HG03097 (cell line): Measurements from ENCODE around the gene TRIM47.

Experiments used
- ATAC-seq: cut with Tn5 transposase; IDR thresholded peaks from one replicate; pipeline ENCODE4 v1.9.1; 2021; ENCODE audit not compliant: unreplicated experiment, low FRiP score

The TRIM47 gene

DNA sequence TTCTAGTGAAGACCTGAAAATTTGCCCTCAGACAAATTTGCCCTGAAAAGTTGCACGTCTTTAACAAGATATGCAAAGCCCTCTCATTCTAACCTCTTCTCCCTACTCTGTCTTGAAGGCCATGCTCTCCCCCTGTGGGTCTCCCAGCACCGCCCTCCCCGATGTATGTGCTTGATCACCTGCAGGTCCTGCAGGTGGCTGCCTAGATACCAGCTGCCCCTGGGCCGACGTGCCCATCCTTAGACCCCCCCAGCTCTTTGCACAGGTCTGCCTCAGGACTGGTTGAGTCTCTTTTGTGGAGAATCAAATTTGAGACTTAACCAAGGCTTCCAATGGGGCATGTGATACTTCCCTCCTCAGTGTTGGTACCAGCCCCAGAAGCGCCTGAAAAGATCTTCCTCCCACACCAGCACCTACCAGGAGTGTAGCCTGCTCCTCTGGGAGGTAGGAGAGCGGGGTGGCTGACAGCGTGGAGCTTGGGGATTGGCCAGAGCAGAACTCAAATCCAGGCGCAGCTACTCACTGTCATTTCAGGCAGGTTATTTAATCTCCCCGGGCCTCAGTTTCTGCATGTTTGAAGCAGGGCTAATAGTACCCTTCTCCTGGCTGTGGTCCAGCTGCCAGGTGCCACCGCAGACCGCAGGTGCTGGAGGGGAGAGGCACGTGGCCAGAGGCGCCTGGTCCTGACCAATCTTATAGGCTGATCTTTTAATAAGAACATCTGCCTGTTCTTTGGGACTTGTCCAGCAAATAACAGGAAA is 30.9 kb upstream of the TRIM47 start:
- ATAC-seq = no peak

DNA sequence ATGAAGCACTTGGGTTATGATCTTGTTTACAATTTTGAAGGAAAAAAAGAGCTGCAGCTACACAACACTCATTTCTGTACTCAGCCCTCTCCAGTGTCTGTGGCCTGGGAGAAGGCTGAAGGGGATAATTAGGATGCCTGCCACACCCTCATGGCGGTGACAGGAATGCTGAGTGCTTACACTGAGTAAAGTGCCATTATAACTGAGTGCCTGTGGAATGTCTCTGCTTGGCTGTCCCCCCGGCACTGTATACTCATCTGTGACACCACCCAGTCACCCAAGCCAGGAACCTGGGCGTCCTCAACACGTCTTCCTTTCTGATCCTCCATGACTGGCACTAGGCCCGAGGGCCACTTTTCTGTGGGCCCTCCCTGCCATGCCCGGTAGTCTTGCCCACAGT is 29.8 kb upstream of the TRIM47 start:
- no peak for ATAC-seq

DNA sequence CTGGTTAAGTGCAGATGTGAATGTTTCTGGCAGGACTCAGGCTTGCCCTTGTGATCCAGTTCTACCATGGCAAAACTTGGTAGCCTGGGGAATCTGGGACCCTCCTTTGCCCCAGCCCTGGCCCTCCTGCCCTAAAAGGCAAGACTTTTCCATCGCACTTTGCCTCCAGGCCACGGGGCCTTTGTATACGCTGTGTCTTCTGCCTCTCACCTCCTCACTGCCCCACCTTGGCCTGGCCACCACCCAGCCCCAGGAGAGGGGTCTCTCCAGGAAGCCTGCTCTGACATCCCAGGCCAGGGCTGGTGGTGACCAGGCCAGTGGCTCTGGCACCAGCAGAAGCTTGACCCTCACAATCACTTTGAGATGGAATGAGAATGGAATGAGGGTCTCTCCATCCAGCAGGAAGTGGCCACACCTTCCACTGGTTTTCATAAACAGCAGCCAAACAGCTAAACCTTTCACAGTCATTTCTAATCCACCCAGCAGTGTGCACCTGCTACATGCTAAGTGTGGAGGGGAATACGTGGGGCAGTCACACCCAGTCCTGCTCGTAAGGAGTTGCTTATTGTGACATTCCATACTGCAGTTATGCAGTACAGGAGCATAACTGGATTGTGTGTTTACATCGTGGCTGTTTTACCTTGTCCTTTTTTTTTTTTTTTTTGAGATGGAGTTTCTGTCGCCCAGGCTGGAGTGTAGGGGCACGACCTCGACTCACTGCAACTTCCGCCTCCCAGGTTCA is 27.9 kb upstream of the TRIM47 start:
- ATAC-seq = no peak

DNA sequence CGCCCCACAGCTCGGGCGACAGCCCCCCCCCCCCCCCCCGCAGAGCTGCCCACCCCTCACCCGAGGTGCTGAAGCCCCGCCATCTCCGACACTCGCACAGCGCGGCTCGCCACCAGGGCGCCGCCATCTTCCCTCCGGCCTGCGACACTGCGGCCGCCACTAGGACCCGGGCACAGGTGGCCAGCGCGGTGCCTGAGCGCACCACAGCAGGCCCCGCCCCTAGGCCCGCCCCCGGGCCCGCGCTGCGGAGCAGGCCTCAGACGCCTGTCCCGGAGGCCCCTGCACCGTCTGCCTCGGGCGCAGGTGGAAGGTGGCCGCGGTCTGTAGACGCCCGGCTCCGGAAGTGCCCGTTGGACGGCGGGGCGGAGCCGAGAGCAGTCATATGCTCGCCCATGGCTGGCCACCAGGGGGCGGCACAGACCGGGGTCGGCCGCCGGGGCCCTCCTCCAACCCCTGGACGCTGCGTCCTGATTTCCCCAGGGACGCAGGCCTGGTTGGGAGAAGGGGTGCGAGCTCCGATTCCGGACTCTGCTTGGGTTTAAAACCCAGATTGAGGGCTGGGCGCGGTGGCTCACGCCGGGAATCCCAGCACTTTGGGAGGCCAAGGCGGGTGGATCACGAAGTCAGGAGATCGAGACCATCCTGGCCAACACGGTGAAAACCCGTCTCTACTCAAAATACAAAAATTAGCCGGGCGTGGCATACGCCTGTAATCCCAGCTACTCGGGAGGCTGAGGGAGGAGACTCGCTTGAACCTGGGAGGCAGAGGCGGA is 26.6 kb upstream of the TRIM47 start, which contains the start of gene MRPL38:
Gene MRPL38 (minus strand): TSS at position 136 of the 773 bp plus-strand sequence. CDS start 9 bp downstream, at position 127.
- peak; percentile 94 for ATAC-seq

DNA sequence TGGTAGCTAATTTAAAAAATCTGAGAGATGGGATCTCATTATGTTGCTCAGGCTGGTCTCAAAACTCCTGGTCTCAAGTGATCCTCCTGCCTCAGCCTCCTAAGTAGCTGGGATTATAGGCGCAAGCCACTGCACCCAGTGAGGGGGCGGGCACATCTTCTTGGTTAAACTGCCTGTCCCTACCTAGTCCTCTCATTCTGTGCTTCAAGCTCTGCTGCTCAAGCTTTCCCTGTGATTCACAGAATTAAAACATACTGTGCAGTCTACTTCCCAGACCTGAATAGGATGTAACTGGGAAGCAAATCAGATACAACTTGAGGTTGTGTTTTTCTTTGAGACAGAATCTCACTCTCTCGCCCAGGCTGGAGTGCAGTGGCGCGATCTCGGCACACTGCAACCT is 24.0 kb upstream of the TRIM47 start:
- ATAC-seq = no peak

DNA sequence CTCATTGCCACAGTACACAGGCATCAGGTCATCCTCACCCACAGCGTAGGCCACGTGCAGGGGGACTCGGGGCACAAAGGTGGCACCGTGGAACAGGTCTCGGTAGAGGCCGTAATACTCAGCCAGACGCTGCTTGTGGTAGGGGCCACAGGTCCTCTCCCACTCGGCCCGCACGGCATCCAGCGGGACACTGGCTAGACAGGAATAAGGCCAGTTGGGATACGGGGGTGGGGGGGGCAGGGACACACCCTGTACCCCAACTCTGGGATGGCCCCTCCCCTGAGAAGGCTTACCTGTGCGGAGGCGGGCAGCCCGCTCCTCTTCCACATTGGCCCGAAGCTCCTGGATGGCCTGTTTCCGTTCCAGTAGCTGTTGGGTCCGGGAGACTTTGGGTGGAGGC is 23.3 kb upstream of the TRIM47 start:
- ATAC-seq = no peak

DNA sequence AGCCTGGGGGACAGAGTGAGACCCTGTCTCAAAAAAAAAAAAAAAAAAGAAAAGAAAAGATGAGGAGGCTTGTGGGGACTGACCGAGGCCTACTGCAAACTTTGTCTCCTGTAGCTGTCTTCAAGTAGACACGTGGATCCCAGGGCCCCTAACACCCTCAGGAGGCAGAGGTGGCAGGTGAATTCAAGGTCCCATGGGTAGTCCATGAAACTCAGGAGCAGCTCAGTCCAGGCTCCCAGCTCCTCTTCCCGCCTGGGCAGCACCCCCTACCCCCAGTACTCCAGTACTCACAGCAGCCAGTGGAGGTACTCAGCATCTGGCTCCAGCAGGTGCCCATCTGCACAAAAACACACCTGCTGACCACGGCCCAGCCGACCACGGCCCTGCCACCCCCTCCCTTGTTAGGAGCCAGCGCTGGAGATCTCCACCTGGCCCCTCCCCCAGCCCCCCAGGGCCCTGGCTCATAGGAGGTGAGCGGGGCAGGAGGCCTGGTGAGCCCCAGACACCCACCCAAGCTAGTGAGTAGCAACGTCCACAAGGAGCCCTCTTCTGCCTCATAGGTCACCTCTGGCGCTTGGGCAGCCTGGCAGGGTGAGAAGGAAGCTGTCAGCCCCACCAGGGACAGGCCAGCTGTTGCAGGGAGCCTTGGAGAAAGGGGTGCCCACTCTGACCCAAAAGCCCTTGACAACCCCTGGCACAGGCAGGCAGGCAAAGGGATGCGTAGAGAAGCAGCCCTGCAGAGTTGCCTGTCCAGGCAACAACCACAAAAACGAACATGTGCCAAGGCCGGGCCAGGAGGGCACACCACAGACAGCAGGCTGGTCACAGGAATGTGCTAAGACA is 22.5 kb upstream of the TRIM47 start:
- ATAC-seq = no peak

DNA sequence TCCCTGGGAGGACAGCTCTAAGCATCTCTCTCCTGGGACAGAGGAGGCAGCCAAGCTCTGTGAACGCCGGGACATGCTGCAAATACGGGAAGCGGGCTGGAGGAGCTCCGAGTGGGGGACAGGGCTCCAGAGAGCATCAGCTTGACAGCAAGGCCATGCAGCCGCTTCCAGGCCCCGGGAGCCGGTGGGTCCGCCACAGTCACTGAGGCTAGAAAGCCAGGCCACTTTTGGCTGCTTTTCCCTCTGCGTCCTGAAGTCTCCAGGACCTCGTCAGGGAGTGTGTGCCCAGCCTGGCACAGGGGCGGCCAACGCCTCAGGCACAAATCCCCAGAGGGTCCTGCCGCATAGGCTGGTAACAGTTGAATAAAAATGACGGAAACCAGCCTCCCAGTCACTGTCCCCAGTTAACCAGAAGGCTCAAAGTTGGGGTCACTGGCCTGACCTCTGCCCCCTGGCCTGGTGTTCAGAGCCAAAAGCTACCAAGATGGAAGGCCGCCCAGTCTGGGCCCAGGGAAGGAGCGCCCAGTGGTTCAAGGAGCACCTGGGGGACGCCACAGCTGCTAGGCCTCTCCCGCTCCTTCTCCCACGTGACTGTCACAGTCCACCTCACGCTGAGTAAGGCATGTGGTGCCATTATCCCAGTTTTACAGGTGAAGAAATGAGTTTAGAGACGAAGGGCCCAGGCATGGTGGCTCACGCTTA is 21.5 kb upstream of the TRIM47 start:
- ATAC-seq = no peak

DNA sequence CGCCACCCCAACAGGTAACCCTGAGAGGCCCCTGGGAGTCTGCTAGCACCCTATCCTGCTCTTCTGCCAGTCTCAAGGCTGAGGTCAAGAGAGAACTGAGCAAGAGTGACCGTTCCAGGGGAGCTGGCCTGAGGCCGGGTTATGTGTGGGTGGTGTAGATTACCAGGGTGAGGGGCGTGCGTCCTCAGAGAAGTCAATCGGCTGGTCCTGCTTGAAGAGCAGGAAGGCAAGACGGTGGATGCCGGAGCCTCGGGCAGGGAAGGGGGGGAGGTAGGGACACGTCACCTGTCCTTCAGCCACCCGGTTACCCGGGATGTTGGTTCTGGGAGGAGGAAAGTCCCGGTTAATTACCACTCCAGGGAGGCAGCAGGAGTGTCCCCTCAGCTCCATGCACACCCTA is 21.0 kb upstream of the TRIM47 start:
- no peak for ATAC-seq

DNA sequence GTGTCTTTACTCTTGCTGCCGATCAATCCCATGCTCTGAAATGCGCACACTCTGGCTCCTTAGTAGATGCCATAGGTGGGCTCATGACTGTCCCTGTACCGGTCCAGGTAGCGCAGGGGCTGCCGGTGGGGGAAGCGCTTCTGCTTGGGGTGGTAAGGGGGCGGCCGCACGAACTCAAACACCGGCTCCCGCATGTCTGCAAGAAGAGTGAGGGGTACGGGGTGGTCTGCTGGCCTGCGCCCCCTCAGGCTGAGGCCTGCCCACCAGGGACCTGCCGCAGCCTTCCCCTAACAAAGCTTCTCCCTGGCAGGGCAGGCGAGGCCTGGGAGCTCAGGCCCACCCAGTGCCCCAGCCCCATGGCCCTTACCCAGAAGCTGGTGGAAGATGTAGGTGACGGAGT is 20.4 kb upstream of the TRIM47 start:
- no peak for ATAC-seq

DNA sequence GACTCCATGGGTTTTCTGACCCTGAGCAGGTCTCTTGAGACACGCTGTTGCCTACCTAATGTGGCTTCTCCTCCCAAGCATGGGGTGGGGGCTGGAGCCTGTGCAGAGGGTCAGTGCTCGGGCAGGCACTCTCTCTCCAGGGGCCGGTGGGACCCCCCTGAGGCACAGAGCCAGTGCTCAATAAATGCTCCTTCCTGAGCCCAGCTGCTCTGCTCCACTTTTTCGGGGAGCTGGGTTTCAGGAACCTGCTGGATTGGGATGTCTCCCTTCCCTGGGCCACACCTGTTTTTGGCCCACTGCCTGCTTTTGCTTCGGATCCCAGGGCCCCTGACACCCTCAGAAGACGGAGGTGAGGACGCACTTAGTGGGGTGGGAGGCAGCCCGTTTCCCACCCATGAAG is 19.7 kb upstream of the TRIM47 start:
- no peak for ATAC-seq

DNA sequence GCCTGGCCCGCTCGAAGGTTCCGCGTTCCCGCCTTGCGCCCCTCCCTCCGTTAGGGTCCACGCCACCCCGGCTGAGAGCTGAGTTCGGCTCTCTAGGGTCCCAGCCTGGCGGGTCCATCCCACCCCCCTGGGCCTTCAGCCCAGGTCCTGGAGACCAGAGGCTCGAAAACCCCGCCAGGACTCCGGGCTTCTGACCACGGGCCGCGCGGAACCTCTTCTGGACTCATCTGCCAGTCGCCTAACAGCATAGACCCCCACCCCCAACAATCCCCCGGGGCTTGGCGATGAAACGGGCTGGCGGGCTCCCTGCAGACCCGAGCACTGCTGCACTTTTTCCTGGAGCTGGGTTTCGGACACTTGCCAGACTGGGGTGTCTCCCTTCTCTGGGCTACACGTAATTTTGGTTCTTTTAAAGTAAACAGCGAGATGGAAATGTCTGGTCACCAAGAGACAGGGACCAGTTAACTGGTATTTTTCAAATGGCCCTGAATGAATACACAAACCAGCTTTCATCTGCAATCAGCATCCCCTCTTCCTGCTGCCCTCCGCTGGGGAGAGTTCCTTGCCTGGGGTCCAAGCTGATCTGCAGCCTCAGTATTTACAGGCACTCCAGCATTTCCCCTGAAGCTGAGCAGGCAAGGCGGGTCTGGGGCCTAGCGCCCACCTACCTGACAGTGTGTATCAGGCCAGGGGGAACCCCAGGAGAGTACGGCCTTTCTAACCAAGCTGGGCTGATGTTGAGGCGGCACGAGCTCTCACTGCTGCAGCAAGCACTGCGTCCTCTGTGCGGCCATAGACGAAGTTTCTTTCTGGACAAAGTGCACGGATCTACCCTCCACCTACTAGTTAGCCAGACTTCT is 19.0 kb upstream of the TRIM47 start:
- no peak for ATAC-seq

DNA sequence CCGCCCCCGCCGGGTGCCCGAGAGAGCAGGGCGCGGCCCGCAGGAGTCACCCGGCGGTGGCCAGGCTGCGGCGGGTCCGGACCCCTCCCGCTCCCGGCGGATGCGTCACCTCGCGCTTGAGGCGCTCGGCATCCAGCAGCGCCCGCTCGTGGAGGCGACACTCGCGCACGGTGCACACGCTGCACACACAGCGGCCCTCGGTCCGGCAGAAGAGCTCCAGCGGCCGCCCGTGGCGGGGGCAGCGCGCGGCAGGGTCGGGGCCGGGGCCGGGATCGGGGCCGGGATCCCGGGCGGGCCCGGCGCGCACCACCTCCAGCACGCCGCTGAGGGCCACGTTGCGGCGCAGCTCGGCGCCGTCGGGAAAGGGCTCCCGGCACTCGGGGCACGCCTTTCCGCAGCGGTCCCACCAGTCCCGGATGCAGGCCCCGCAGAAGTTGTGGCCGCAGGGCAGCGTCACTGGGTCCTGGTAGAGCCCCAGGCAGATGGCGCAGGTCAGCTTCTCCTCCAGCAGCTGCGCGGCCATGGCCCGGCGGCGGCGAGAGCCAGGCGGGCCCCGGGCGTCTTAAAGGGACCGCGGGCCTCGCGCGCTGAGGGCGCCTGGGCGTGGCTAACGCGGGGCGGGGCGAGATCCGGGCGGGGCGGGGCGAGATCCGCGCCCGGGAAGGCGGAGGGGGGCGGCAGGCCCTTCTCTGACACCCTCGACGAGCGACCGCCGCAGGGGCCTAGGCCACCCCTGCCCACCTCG is 18.2 kb upstream of the TRIM47 start, which contains the start of gene TRIM65:
Gene TRIM65 (minus strand): TSS at position 537 of the 745 bp plus-strand sequence. CDS start 14 bp downstream, at position 523.
- ATAC-seq = peak; percentile 45

DNA sequence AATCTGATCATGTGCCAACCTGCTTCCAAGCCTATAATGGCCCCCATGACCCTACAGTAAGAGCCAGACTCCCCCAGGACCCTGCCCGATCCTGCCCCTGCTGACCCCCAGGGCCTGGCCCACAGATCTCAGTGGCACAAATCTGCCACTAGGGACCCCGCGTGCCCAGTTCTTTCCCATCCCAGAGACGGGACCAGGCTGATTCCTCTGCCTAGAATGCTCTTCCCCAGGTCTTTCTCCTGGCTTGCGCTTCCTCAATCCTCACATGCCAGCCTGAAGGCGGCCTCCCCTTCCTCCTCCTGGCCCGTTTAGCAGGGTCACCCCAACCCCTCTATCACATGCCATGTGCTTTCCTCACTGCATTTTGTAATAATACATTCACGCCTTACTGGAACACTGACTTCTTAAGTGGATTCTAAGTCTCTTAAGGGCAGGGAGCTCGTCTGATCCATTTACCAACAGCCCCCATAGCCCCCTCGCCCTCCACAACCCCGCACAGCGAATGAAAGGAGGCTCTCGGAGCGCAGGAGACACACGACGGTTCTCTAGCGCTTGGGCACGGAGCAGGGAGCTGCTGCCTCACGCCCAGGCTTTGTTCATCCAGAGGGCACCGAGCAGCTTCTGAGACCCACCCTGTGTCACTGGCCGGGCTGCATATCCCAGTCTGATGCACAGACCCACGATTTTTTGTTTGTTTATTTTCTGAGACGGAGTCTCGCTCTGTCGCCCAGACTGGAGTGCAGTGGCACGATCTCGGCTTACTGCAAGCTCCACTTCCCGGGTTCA is 17.2 kb upstream of the TRIM47 start:
- ATAC-seq = no peak

DNA sequence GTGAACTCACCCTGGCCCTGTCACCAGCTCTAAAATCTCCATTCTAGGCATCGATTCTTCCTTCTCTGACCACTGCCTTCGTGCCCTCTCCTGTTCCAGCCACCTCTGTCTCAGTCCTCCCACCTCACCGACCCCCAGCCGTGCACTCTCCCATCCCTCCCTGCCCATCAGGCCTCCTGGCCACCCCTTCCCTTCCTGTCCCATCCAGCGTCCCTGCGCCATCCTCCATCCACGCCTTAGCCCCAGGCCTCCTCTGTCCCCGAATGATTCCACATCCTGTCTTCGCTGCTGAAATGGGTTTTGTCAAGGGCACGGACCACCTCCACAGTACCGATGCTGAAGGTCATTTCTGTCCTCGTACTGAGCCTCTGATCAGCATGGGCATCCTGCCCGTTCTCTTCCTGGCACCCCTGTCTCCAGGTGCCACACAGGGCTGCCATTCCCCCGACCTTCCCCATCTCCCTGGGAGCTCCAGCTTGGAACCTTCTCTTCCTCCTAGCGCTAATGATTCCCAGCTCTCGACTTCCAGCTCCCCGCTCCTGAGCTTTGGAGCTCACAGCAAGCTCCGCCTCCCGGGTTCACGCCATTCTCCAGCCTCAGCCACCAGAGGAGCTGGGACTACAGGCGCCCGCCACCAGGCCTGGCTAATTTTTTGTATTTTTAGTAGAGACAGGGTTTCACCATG is 15.8 kb upstream of the TRIM47 start:
- ATAC-seq = no peak

DNA sequence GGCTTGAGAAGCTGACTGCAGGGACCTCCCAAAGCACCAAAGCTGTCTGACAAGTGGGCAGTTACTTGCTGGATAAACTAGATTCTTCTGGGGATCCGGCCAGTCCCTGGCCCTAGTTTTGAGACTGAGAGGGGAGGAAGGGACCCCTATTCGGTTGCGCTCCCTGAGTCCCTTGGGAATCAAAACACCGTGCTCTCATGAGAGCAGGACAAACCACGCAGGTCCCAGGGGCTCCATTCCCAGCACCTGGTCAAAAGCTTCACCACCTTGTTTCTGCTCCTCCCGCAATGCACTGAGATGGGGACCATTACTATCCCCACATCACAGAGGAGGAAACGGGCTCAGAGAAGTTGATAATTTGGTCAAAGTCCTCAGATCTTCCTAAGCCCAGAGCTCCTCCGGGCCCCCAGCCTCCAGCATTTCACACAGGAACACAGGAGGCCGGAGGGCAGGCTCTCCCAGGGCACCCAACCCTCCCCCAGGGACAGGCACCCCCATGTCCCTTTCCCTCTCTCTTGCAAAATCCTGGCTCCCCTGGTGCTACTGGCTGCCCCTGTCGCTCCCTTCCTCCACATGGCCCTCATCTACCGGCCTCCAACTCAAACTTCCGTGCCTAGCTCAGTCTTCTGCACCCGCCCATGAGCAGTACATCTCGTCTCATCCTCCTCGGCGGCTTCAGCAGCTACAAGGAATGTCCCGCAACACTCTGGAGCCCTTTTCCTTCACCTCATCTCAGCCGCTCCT is 15.1 kb upstream of the TRIM47 start:
- ATAC-seq = no peak
